ENCODE measurements around the gene NR2F6.
A peak's percentile ranks its signal among the peaks of the same experiment; 100 is the strongest.

The NR2F6 gene

GRCh38 chr19:17240062-17240752 is 5.5 kb downstream of the NR2F6 start:
- DNase-seq (ENCODE audit: extremely low read depth in 1 of 2, low read depth in 1 of 2) = no peak

- DNase-seq (ENCODE audit: extremely low read depth in 1 of 2, low read depth in 1 of 2) = no peak
Measured at GRCh38 chr19:17237747-17238706, 7.7 kb downstream of the NR2F6 start.

GRCh38 chr19:17236811-17237543 is 8.7 kb downstream of the NR2F6 start:
- DNase-seq (ENCODE audit: extremely low read depth in 1 of 2, low read depth in 1 of 2) = no peak

- DNase-seq (ENCODE audit: extremely low read depth in 1 of 2, low read depth in 1 of 2) = no peak
Measured at GRCh38 chr19:17235971-17236777, 9.5 kb downstream of the NR2F6 start.

GRCh38 chr19:17235300-17235970 is 10.3 kb downstream of the NR2F6 start:
- peak; percentile 59 to 62 for DNase-seq (ENCODE audit: extremely low read depth in 1 of 2, low read depth in 1 of 2)

- DNase-seq (ENCODE audit: extremely low read depth in 1 of 2, low read depth in 1 of 2) = no peak
Measured at GRCh38 chr19:17234911-17235299, 10.8 kb downstream of the NR2F6 start.

GRCh38 chr19:17232258-17232657 is 13.5 kb downstream of the NR2F6 start:
- no peak for DNase-seq (ENCODE audit: extremely low read depth in 1 of 2, low read depth in 1 of 2)

GRCh38 chr19:17229890-17230289 is 15.8 kb downstream of the NR2F6 start:
- DNase-seq (ENCODE audit: extremely low read depth in 1 of 2, low read depth in 1 of 2) = no peak

GRCh38 chr19:17227798-17228367 is 17.8 kb downstream of the NR2F6 start:
- DNase-seq (ENCODE audit: extremely low read depth in 1 of 2, low read depth in 1 of 2) = no peak

GRCh38 chr19:17226002-17226933 is 19.5 kb downstream of the NR2F6 start, which contains the start of gene OCEL1:
TSS of gene OCEL1 (plus strand) at chr19:17226226. CDS start at chr19:17226248, 22 bp downstream.
- peak; percentile 94 for DNase-seq (ENCODE audit: extremely low read depth in 1 of 2, low read depth in 1 of 2)

GRCh38 chr19:17225053-17225452 is 20.7 kb downstream of the NR2F6 start:
- no peak for DNase-seq (ENCODE audit: extremely low read depth in 1 of 2, low read depth in 1 of 2)

GRCh38 chr19:17220207-17220758 is 25.4 kb downstream of the NR2F6 start:
- no peak for DNase-seq (ENCODE audit: extremely low read depth in 1 of 2, low read depth in 1 of 2)

- no peak for DNase-seq (ENCODE audit: extremely low read depth in 1 of 2, low read depth in 1 of 2)
Measured at GRCh38 chr19:17219286-17219685, 26.4 kb downstream of the NR2F6 start.

- no peak for DNase-seq (ENCODE audit: extremely low read depth in 1 of 2, low read depth in 1 of 2)
Measured at GRCh38 chr19:17216058-17216670, 29.6 kb downstream of the NR2F6 start.

- peak; percentile 59 to 72 for DNase-seq (ENCODE audit: extremely low read depth in 1 of 2, low read depth in 1 of 2)
Measured at GRCh38 chr19:17215127-17215971, 30.4 kb downstream of the NR2F6 start, which contains the start of gene USE1. TSS of gene USE1 (plus strand) at chr19:17215357. CDS start at chr19:17215406, 49 bp downstream.

GRCh38 chr19:17214508-17215126 is 31.1 kb downstream of the NR2F6 start:
- DNase-seq (ENCODE audit: extremely low read depth in 1 of 2, low read depth in 1 of 2) = no peak

All from activated CD8-positive, alpha-beta memory T cell treated with anti-CD3 and anti-CD28 coated beads for 1 hour (primary cell).